Right lobe of liver (tissue), 6 donors: ENCODE data around the gene SSBP4. TPM values are rescaled to one million over a fixed set of nuclear protein-coding genes. Genes with fewer than 3 reads are reported as not detected.
A peak's percentile ranks its signal among the peaks of the same experiment; 100 is the strongest.

Source experiments
- ATAC-seq, 4 donors: fragments of 200-7000 bp; cut with Tn5 transposase; one replicate each; pipeline ENCODE4 v1.9.1; 2020; ENCODE audit warnings: mild to moderate bottlenecking in 4 of 4, moderate library complexity in 4 of 4
- DNase-seq, 3 donors: peaks; one replicate each; pipeline ENCODE4 v3.0.0-alpha.2; 2020
- H3K27ac ChIP-seq, 3 donors: fragments of 200-600 bp; one replicate each; pipeline ENCODE4 v1.8.0; 2022
- H3K27me3 ChIP-seq, 2 donors: fragments of 200-600 bp; one replicate each; pipeline ENCODE4 v1.8.0; 2022
- H3K36me3 ChIP-seq, 4 donors: fragments of 200-600 bp; sonication (generic) in 1 of 4; one replicate each; pipeline versions ENCODE4 v1.5.1 to v1.8.0; 2017 to 2022; ENCODE audit warnings: control low read depth in 1 of 4
- H3K4me1 ChIP-seq, 4 donors: fragments of 200-600 bp; sonication (generic) in 1 of 4; one replicate each; pipeline versions ENCODE4 v1.5.1 to v1.8.0; 2017 to 2022; ENCODE audit warnings: control low read depth in 1 of 4
- H3K4me3 ChIP-seq, 3 donors: fragments of 200-600 bp; one replicate each; pipeline ENCODE4 v1.8.0; 2022
- H3K9me3 ChIP-seq, 4 donors: fragments of 200-600 bp; sonication (generic) in 1 of 4; one replicate each; pipeline versions ENCODE4 v1.5.1 to v1.8.0; 2017 to 2022; ENCODE audit warnings: control low read depth in 1 of 4
- CTCF ChIP-seq, 4 donors: fragments of 200-600 bp in 3 of 4; fragments of 450-650 bp in 1 of 4; IDR thresholded peaks; one replicate each; pipeline versions ENCODE4 v1.5.1 to v1.8.0; 2016 to 2022; ENCODE audit warnings: antibody characterized with exemption in 4 of 4, mild to moderate bottlenecking in 2 of 4
- POLR2A ChIP-seq: fragments of 450-650 bp; IDR thresholded peaks from one replicate; pipeline ENCODE4 v1.6.1; 2017; ENCODE audit warnings: antibody characterized with exemption, mild to moderate bottlenecking
- WGBS: methylation state at CpG from one replicate; pipeline ENCODE4 v1.1.6; 2018; ENCODE audit warnings: low coverage, low lambda C conversion rate; ENCODE audit not compliant: insufficient coverage; ENCODE audit errors: missing lambda C conversion rate; 5-methylcytosine and 5-hydroxymethylcytosine counted together
- intact Hi-C, 2 donors: fragments of 100-400 bp; cut with DNase I; formaldehyde crosslinking; loops; one replicate each; pipeline versions ENCODE4 v1.11.2 to v1.14.1; 2022
- total RNA-seq, 6 experiments: library from RNA; depleted of rRNA in 2 of 6; stranded (reverse); fragments of >200 nt in 2 of 6; fragmentation: NEBNext Ultra II Directional in 3 of 6; extraction: Animal tissue kit (Norgen Biotek cat#: 25700) in 3 of 6; gene quantifications; one replicate each; pipeline versions ENCODE4 v1.1.0 to v1.2.4, GENCODE V29; 2016 to 2023
- donor health status: DM: no; HTN: yes; CAD: no.
- donor health status: DM: no; HTN: no; CAD: no.
- donor health status: DM: no; HTN: no; CAD: no.
- donor health status: DM: no; HTN: yes; CAD: no.
- donor health status: DM: no; HTN: yes; CAD: no.

The SSBP4 gene
- total RNA-seq, 6 experiments from 2014 or later, result 12.8 to 23.9 (median 15.9) TPM

- Histone ChIP-seq H3K36me3 (peaks cover 2 to 17% (median 6%) of the 10 kb centered on the region in 4 donors), H3K27ac (peak overlapping the region; percentile 11 to 70 (median 47)), H3K9me3 (no peaks in the 10 kb centered on the region), H3K4me1 (peaks cover 0 to 45% (median 24%) of the 10 kb centered on the region in 4 donors), H3K4me3 (no peak overlapping the region), H3K27me3 (no peaks in the 10 kb centered on the region)
- intact Hi-C loops, result no loop called here
- DNase-seq (no peak), ATAC-seq (no peak)
- WGBS, result 53% methylated on average over 4 of the region's 30 CpGs
- TF ChIP-seq POLR2A (no peak), CTCF (IDR thresholded peaks at IDR 0.05) (no peak)
Observed at GRCh38 chr19:18465214-18465963, 46.2 kb downstream of the SSBP4 start.

GRCh38 chr19:18465964-18466339 is 46.8 kb downstream of the SSBP4 start:
- Histone ChIP-seq H3K36me3 (peaks cover 0 to 12% (median 2%) of the 10 kb centered on the region in 4 donors), H3K4me3 (no peak overlapping the region), H3K4me1 (peaks cover 0 to 50% (median 26%) of the 10 kb centered on the region in 4 donors), H3K27me3 (no peaks in the 10 kb centered on the region), H3K27ac (no peak overlapping the region), H3K9me3 (no peaks in the 10 kb centered on the region)
- DNase-seq, result no peak
- ATAC-seq, result no peak
- WGBS, result 0% methylated on average over 1 of the region's 6 CpGs
- intact Hi-C loops, result no loop called here
- no peak for TF ChIP-seq CTCF (IDR thresholded peaks at IDR 0.05)
- no peak for TF ChIP-seq POLR2A

- Histone ChIP-seq H3K27me3 (no peaks in the 10 kb centered on the region), H3K27ac (no peak overlapping the region), H3K4me1 (peaks cover 0 to 50% (median 26%) of the 10 kb centered on the region in 4 donors), H3K4me3 (no peak overlapping the region), H3K9me3 (no peaks in the 10 kb centered on the region), H3K36me3 (peaks cover 0 to 8% (median 0%) of the 10 kb centered on the region in 4 donors)
- TF ChIP-seq CTCF (IDR thresholded peaks at IDR 0.05) (no peak), POLR2A (no peak)
- intact Hi-C loops, result no loop called here
- WGBS, result no CpG with 5 or more reads among the region's 11 CpGs
- DNase-seq, result no peak
- no peak for ATAC-seq
Observed at GRCh38 chr19:18466354-18466753, 47.2 kb downstream of the SSBP4 start.

GRCh38 chr19:18467978-18468377 is 48.8 kb downstream of the SSBP4 start:
- intact Hi-C loops, result no loop called here
- peaks cover 0 to 50% (median 26%) of the 10 kb centered on the region in 4 donors for H3K4me1 ChIP-seq
- no peak for ATAC-seq
- peak overlapping the region in 1 of 3 donors; percentile 40 for H3K27ac ChIP-seq
- no peaks in the 10 kb centered on the region for H3K27me3 ChIP-seq
- TF ChIP-seq CTCF (IDR thresholded peaks at IDR 0.05) (no peak), POLR2A (no peak)
- WGBS, result 48% methylated on average over 3 of the region's 3 CpGs
- no peak for DNase-seq
- no peak overlapping the region for H3K4me3 ChIP-seq
- no peaks in the 10 kb centered on the region for H3K36me3 ChIP-seq
- no peaks in the 10 kb centered on the region for H3K9me3 ChIP-seq
